Neutrophil (primary cell): ENCODE measurements around the gene ATAD3B.
A peak's percentile ranks its signal among the peaks of the same experiment; 100 is the strongest.
"Not testable (repeated sequence)": the region's sequence is repeated elsewhere in the genome, so short reads cannot be mapped to it uniquely, and the experiment has no call there.

Experiments
- H3K27ac ChIP-seq: fragments of 200-600 bp; sonication (generic); 2 replicates; pipeline ENCODE4 v1.5.1; 2016; ENCODE audit warnings: mild to moderate bottlenecking, moderate library complexity
- H3K27me3 ChIP-seq: fragments of 200-600 bp; sonication (generic); 2 replicates; pipeline ENCODE4 v1.6.0; 2016; ENCODE audit warnings: mild to moderate bottlenecking
- H3K36me3 ChIP-seq: fragments of 200-600 bp; sonication (generic); 2 replicates; pipeline ENCODE4 v1.5.1; 2017
- H3K4me1 ChIP-seq, 2 experiments: fragments of 200-600 bp in 1 of 2; sonication (generic) in 1 of 2; 1 replicate in 1 of 2; 2 replicates in 1 of 2; pipeline versions ENCODE4 v1.5.1 to v1.6.1; 2013 to 2016; ENCODE audit warnings: low read depth in 1 of 2, low read length in 1 of 2, mild to moderate bottlenecking in 1 of 2, moderate library complexity in 1 of 2; ENCODE audit not compliant: control insufficient read depth in 1 of 2, insufficient read depth in 1 of 2
- H3K4me3 ChIP-seq, 2 experiments: fragments of 200-600 bp in 1 of 2; sonication (generic) in 1 of 2; 1 replicate in 1 of 2; 2 replicates in 1 of 2; pipeline ENCODE4 v1.5.1; 2013 to 2016; ENCODE audit warnings: low read depth in 1 of 2, low read length in 1 of 2, mild to moderate bottlenecking in 1 of 2, moderate library complexity in 1 of 2
- H3K9me3 ChIP-seq: fragments of 200-600 bp; sonication (generic); 2 replicates; pipeline ENCODE4 v1.5.1; 2016
- TF ChIP-seq, protein P1 (sequence below): fragments of 200-600 bp; sonication (generic); IDR thresholded peaks from 2 replicates; pipeline ENCODE4 v1.5.1; 2016; ENCODE audit warnings: antibody characterized with exemption

Gene ATAD3B

DNA sequence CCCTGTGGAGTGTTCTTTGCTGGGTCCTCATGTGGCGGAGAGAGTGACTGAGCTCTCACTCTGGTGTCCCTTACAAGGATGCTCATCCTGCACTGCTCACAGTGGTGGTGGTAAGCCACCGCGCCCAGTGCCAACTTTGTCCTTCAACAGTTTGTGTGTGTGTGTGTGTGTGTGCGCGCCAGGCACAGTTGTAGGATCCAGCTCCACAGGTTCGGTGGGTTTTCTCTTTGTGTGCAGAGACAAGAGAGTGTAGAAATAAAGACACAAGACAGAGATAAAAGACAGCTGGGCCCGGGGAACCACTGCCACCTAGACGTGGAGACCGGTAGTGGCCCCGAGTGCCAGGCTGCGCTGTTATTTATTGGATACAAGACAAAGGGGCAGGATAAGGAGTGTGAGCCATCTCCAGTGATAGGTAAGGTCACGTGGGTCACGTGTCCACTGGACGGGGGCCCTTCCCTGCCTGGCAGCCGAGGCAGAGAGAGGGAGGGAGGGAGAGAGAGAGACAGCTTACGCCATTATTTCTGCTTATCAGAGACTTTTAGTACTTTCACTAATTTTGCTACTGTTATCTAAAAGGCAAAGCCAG is 33.3 kb downstream of the ATAD3B start:
- not testable (repeated sequence) for H3K36me3 ChIP-seq, H3K27me3 ChIP-seq, H3K9me3 ChIP-seq
- Histone ChIP-seq H3K27ac (peak overlapping the region; percentile 75), H3K4me1 (peaks cover 4 to 11% of the 10 kb centered on the region in 2 experiments), H3K4me3 (peak overlapping the region in 1 of 2 experiments; percentile 30)
- TF ChIP-seq, protein P1, sequence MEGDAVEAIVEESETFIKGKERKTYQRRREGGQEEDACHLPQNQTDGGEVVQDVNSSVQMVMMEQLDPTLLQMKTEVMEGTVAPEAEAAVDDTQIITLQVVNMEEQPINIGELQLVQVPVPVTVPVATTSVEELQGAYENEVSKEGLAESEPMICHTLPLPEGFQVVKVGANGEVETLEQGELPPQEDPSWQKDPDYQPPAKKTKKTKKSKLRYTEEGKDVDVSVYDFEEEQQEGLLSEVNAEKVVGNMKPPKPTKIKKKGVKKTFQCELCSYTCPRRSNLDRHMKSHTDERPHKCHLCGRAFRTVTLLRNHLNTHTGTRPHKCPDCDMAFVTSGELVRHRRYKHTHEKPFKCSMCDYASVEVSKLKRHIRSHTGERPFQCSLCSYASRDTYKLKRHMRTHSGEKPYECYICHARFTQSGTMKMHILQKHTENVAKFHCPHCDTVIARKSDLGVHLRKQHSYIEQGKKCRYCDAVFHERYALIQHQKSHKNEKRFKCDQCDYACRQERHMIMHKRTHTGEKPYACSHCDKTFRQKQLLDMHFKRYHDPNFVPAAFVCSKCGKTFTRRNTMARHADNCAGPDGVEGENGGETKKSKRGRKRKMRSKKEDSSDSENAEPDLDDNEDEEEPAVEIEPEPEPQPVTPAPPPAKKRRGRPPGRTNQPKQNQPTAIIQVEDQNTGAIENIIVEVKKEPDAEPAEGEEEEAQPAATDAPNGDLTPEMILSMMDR, result peak; percentile 63

DNA sequence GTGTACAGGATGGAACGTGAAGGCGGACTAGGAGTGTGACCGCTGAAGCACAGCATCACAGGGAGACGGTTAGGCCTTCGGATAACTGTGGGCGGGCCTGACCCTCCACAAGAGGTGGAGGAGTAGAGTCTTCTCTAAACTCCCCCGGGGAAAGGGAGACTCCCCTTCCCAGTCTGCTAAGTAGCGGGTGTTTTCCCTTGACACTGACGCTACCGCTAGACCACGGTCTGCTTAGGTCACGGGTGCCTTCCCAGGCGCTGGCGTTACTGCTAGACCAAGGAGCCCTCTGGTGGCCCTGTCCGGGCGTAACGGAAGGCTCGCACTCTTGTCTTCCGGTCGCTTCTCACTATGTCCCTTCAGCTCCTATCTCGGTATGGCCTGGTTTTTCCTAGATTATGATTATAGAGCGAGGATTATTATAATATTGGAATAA is 33.8 kb downstream of the ATAD3B start:
- Histone ChIP-seq H3K27ac (peak overlapping the region; percentile 75), H3K4me3 (peak overlapping the region in 1 of 2 experiments; percentile 30), H3K4me1 (peaks cover 4 to 11% of the 10 kb centered on the region in 2 experiments)
- H3K27me3 ChIP-seq, H3K9me3 ChIP-seq, H3K36me3 ChIP-seq: not testable (repeated sequence)

DNA sequence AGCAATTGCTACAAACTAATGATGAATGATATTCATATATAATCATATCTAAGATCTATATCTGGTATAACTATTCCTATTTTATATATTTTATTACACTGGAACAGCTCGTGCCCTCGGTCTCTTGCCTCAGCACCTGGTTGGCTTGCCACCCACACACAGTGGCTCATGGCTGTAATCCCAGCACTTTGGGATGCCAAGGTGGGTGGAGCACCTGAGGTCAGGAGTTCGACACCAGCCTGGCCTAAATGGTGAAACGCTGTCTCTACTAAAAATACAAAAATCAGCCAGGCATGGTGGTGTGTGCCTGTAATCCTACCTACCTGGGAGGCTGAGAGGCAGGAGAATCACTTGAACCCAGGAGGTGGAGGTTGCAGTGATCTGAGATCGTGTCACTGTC is 34.2 kb downstream of the ATAD3B start:
- not testable (repeated sequence) for H3K4me3 ChIP-seq, H3K9me3 ChIP-seq, H3K36me3 ChIP-seq, H3K27me3 ChIP-seq
- Histone ChIP-seq H3K27ac (peak overlapping the region; percentile 75), H3K4me1 (peaks cover 4 to 12% of the 10 kb centered on the region in 2 experiments)

DNA sequence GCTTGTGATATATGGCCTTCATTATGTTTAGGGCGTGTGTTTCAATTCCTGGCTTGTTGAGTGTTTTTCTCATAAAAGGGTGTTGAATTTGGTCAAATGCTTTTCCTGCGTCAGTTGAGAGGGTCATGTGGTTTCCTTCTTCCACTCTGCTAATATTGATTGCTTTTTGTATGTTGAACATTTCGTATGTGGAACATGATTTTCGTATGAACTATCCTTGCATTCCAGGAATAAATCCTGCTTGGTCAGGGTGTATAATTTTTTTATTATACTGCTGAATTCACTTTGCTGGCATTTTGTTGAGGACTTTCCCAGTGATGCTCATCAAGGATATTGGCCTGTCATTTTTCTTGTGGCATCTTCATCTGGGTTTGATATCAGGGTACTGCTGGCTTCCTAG is 35.7 kb downstream of the ATAD3B start:
- H3K9me3 ChIP-seq, result no peaks in the 10 kb centered on the region
- no peak overlapping the region for H3K4me3 ChIP-seq
- no peaks in the 10 kb centered on the region for H3K27me3 ChIP-seq
- peaks cover 12 to 18% of the 10 kb centered on the region in 2 experiments for H3K4me1 ChIP-seq
- TF ChIP-seq, protein P1, result no peak
- H3K27ac ChIP-seq, result no peak overlapping the region
- H3K36me3 ChIP-seq, result no peaks in the 10 kb centered on the region

DNA sequence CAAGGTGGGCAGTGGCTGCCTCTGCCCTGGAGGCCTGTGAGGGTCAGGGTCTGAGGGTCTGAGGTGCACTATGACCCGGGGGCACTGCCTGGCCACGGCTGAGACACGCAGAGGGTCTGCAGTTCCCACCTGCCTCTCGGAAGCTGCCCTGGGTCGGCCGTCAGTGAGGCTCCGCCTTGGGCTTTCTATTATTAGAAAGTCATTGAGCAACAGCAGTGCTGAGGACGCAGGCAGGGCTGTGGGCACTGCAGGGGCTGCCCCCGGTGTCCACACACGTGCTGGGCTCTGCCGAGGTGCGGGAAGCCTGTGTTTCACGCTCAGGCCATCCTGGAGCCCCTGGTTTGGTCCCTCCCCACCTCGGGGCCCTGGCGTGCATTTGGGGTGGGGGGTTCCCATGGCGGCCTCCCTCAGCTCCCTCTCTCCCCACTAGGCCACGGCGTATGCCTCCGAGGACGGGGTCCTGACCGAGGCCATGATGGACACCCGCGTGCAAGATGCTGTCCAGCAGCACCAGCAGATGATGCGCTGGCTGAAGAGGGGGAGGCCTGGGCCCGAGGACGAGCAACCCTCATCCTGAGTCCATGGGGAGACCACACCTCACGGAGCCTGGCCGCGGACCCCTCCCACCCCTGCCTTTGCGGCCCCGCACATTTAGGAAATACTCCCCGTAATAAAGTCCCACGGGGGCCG is 37.4 kb downstream of the ATAD3B start:
- not testable (repeated sequence) for H3K27ac ChIP-seq, H3K27me3 ChIP-seq, H3K4me3 ChIP-seq

DNA sequence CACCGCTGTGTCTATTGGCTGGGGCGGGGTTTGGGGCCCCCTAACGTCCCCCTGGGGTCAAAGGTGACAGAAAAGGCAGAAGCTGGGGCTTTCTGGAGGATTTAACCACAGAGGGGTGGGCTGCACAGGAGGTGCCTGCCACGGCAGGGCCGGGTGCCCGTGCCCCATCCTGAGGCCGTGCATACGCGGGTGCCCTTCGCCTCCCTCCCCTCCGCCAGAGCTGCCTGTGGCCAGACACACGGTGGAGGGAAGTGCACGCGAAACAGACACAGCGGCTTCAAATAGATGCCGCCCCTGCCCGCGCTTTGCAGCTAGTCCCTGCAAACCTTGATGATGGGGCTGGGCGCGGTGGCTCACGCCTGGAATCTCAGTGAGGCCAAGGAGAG is 37.9 kb downstream of the ATAD3B start:
- H3K27ac ChIP-seq, H3K27me3 ChIP-seq, H3K9me3 ChIP-seq, H3K36me3 ChIP-seq, H3K4me3 ChIP-seq: not testable (repeated sequence)
- H3K4me1 ChIP-seq, result peaks cover 15 to 23% of the 10 kb centered on the region in 2 experiments

More for the DNA sequence above, 37.4 kb downstream of the ATAD3B start:
- peaks cover 15 to 23% of the 10 kb centered on the region in 2 experiments for H3K4me1 ChIP-seq
- H3K9me3 ChIP-seq, H3K36me3 ChIP-seq: not testable (repeated sequence)

DNA sequence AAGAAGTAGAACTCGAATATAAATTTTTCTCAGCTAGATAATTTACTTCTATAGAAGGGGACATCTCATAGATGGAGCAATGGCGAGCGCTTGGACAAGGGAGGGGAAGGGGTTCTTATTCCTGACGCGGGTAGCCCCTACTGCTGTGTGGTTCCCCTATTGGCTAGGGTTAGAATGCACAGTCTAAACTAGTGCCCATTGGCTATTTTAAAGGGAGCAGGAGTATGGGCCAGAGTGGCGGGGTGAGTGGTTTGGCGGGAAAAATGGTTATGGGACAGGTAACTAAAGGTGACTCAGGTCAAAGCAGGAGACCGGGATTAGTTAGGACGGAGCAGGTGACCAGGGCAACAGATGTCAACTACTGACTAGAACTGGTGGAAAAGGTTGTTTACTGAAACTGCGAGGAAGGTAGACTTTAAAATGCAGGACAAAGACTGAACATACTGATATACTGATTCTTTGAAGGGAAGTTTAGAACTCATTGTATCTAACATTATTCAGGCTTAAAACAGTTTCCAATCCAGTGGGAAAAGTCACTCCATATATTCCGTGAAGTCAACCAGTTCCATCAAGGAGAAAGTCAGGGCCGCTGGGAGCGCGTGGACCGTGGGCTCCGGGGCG is 39.5 kb downstream of the ATAD3B start:
- H3K4me3 ChIP-seq, result peak overlapping the region; percentile 75 to 90
- peaks cover 12 to 13% of the 10 kb centered on the region in 2 experiments for H3K4me1 ChIP-seq
- peak overlapping the region; percentile 78 for H3K27ac ChIP-seq
- no peaks in the 10 kb centered on the region for H3K27me3 ChIP-seq
- TF ChIP-seq, protein P1, result no peak
- H3K9me3 ChIP-seq, result no peaks in the 10 kb centered on the region
- H3K36me3 ChIP-seq, result no peaks in the 10 kb centered on the region
